HCT116 (cell line): ENCODE data around the gene FAM222B. TPM values are rescaled to one million over a fixed set of nuclear protein-coding genes. Genes with fewer than 3 reads are reported as not detected.

ENCODE experiments used
- ATAC-seq: fragments of 200-7000 bp; cut with Tn5 transposase; 2 replicates; pipeline ENCODE4 v1.9.1; 2020; ENCODE audit warnings: mild to moderate bottlenecking, moderate library complexity
- BruUV-seq: library from RNA; stranded (reverse); fragments of 400-500 nt; replicated peaks from 2 replicates; lab custom pipeline; 2021; lab: Mats Ljungman, UMichigan
- CTCF ChIA-PET: fragments of 300-600 bp; sonication (Branson Sonifier 250); formaldehyde crosslinking; loops from one replicate; lab custom pipeline; 2021; ENCODE audit warnings: antibody characterized with exemption; lab: Charles Lee
- POLR2A ChIA-PET: fragments of 300-600, 350-600 bp; sonication (Branson Sonifier 250); formaldehyde crosslinking; loops from one replicate; lab custom pipeline; 2021; ENCODE audit warnings: antibody characterized with exemption; lab: Charles Lee
- RAD21 ChIA-PET, 2 experiments: fragments of 300-600 bp; sonication (Branson Sonifier 250); formaldehyde crosslinking; loops; one replicate each; lab custom pipeline; 2023; ENCODE audit warnings: low total read pairs in 2 of 2; ENCODE audit not compliant: uncharacterized antibody in 2 of 2, unreplicated experiment in 2 of 2, low non-redundant PET in 1 of 2; lab: Charles Lee
- DNase-seq: peaks from one replicate; pipeline ENCODE4 v3.0.0-alpha.2; 2010; ENCODE audit warnings: low read depth, low spot score
- H2AFZ ChIP-seq: fragments of 200-600 bp; shearing (Covaris generic), sonication (generic); 2 replicates; pipeline ENCODE4 v1.6.1; 2017; ENCODE audit warnings: low read depth, mixed run types, mixed read lengths, antibody characterized with exemption, low read length; ENCODE audit not compliant: poor library complexity, severe bottlenecking
- H3K27ac ChIP-seq: 2 replicates; pipeline ENCODE4 v1.5.1; 2012; ENCODE audit warnings: low read depth, low read length
- H3K27me3 ChIP-seq: fragments of 200-600 bp; sonication (generic); 2 replicates; pipeline ENCODE4 v1.6.1; 2016; ENCODE audit warnings: mixed run types, low read length, mixed read lengths; ENCODE audit not compliant: insufficient read depth
- H3K36me3 ChIP-seq, 2 experiments: fragments of 200-500 bp in 1 of 2; fragments of 200-600 bp in 1 of 2; sonication (Bioruptor generic) in 1 of 2; sonication (generic) in 1 of 2; 2 replicates each; pipeline versions ENCODE4 v1.5.1 to v1.6.1; 2014 to 2016; ENCODE audit warnings: low read length in 2 of 2, inconsistent platforms in 1 of 2, mixed read lengths in 1 of 2, mixed run types in 1 of 2; ENCODE audit not compliant: insufficient read depth in 2 of 2, control insufficient read depth in 1 of 2
- H3K4me1 ChIP-seq, 2 experiments: fragments of 200-600 bp in 1 of 2; sonication (generic) in 1 of 2; 2 replicates each; pipeline versions ENCODE4 v1.5.1 to v1.6.1; 2012 to 2017; ENCODE audit warnings: low read length in 2 of 2, inconsistent platforms in 1 of 2, mild to moderate bottlenecking in 1 of 2, mixed read lengths in 1 of 2, mixed run types in 1 of 2, moderate library complexity in 1 of 2; ENCODE audit not compliant: insufficient read depth in 2 of 2, control insufficient read depth in 1 of 2
- H3K4me2 ChIP-seq: fragments of 200-600 bp; sonication (generic); 2 replicates; pipeline ENCODE4 v1.6.1; 2017; ENCODE audit warnings: mixed run types, low read length, mixed read lengths
- H3K4me3 ChIP-seq, 2 experiments: fragments of 200-600 bp in 1 of 2; sonication (generic) in 1 of 2; replicated peaks in 1 of 2; 2 replicates each; pipeline ENCODE4 v1.5.1; 2011 to 2016; ENCODE audit warnings: low read length in 2 of 2, control low read depth in 1 of 2, low read depth in 1 of 2, mild to moderate bottlenecking in 1 of 2, mixed read lengths in 1 of 2, mixed run types in 1 of 2
- H3K79me2 ChIP-seq: fragments of 200-600 bp; sonication (generic); 2 replicates; pipeline ENCODE4 v1.6.1; 2017; ENCODE audit warnings: mild to moderate bottlenecking, mixed run types, low read length, moderate library complexity, mixed read lengths; ENCODE audit not compliant: insufficient read depth
- H3K9ac ChIP-seq: fragments of 200-600 bp; sonication (generic); 2 replicates; pipeline ENCODE4 v1.6.1; 2016; ENCODE audit warnings: low read length, mixed read lengths
- H3K9me2 ChIP-seq: fragments of 200-600 bp; sonication (generic), shearing (Covaris generic); 2 replicates; pipeline ENCODE4 v1.6.1; 2017; ENCODE audit warnings: mixed run types, mild to moderate bottlenecking, moderate library complexity; ENCODE audit not compliant: insufficient read depth
- H3K9me3 ChIP-seq, 2 experiments: fragments of 200-500 bp in 1 of 2; fragments of 200-600 bp in 1 of 2; sonication (Bioruptor generic) in 1 of 2; sonication (generic) in 1 of 2; 2 replicates each; pipeline ENCODE4 v1.6.1; 2014 to 2017; ENCODE audit warnings: low read length in 2 of 2, mixed read lengths in 2 of 2, inconsistent platforms in 1 of 2, low read depth in 1 of 2, mild to moderate bottlenecking in 1 of 2, mixed run types in 1 of 2, moderate library complexity in 1 of 2; ENCODE audit not compliant: control insufficient read depth in 1 of 2, insufficient read depth in 1 of 2
- H4K20me1 ChIP-seq: fragments of 200-600 bp; sonication (generic), shearing (Covaris generic); 2 replicates; pipeline ENCODE4 v1.6.1; 2017; ENCODE audit warnings: mixed run types, mild to moderate bottlenecking, moderate library complexity; ENCODE audit not compliant: insufficient read depth
- CEBPB ChIP-seq: IDR thresholded peaks from 2 replicates; pipeline ENCODE4 v1.6.1; 2012; ENCODE audit warnings: low read depth
- EGR1 ChIP-seq: IDR thresholded peaks from 2 replicates; pipeline ENCODE4 v1.6.1; 2012; ENCODE audit warnings: low read depth
- EZH2phosphoT487 ChIP-seq: fragments of 200-600 bp; IDR thresholded peaks from 2 replicates; pipeline ENCODE4 v1.6.1; 2018; ENCODE audit warnings: antibody characterized with exemption, borderline replicate concordance
- JUND ChIP-seq: IDR thresholded peaks from 2 replicates; pipeline ENCODE4 v1.6.1; 2012
- POLR2A ChIP-seq: IDR thresholded peaks from 2 replicates; pipeline ENCODE4 v1.7.0; 2011; ENCODE audit warnings: borderline replicate concordance; ENCODE audit not compliant: insufficient read depth, insufficient read length; ENCODE audit errors: extremely low read depth
- POLR2AphosphoS5 ChIP-seq: IDR thresholded peaks from 2 replicates; pipeline ENCODE4 v1.6.1; 2011; ENCODE audit warnings: mild to moderate bottlenecking, low read depth, low read length, moderate library complexity
- RAD21 ChIP-seq: IDR thresholded peaks from 2 replicates; pipeline ENCODE4 v1.6.1; 2012; ENCODE audit warnings: low read depth, mild to moderate bottlenecking
- SIN3A ChIP-seq: IDR thresholded peaks from 2 replicates; pipeline ENCODE4 v1.6.1; 2012; ENCODE audit warnings: low read depth
- SRF ChIP-seq: IDR thresholded peaks from 2 replicates; pipeline ENCODE4 v1.6.1; 2012; ENCODE audit warnings: low read depth
- TCF7L2 ChIP-seq: IDR thresholded peaks from 2 replicates; pipeline ENCODE4 v1.7.0; 2011; ENCODE audit warnings: borderline replicate concordance, inconsistent platforms; ENCODE audit not compliant: insufficient read depth, insufficient read length; ENCODE audit errors: extremely low read depth
- ZFX ChIP-seq: fragments of 450-650 bp; IDR thresholded peaks from 2 replicates; pipeline ENCODE4 v1.6.1; 2017
- ZNF274 ChIP-seq: fragments of 200-500 bp; sonication (Bioruptor generic); IDR thresholded peaks from 2 replicates; pipeline ENCODE4 v1.6.1; 2014; ENCODE audit warnings: mild to moderate bottlenecking, low read depth, low read length, inconsistent platforms
- intact Hi-C: fragments of 100-400 bp; cut with micrococcal nuclease; formaldehyde crosslinking; loops from 2 replicates; pipeline ENCODE4 v1.10.0; 2022
- total RNA-seq: library from RNA; stranded (reverse); gene quantifications from one replicate; pipeline ENCODE4 v1.2.1, GENCODE V29; 2021; ENCODE audit not compliant: unreplicated experiment
- TF ChIP-seq, protein P1 (sequence below): IDR thresholded peaks from 2 replicates; pipeline ENCODE4 v1.6.1; 2012; ENCODE audit warnings: low read depth
- TF ChIP-seq, protein P2 (sequence below), 3 experiments: fragments of 200-600 bp in 1 of 3; sonication (generic) in 1 of 3; IDR thresholded peaks in 2 of 3; conservative IDR thresholded peaks in 1 of 3; 2 replicates each; pipeline ENCODE4 v1.5.1; 2012 to 2017; ENCODE audit warnings: low read depth in 2 of 3, low read length in 2 of 3, antibody characterized with exemption in 1 of 3, borderline replicate concordance in 1 of 3, control low read depth in 1 of 3, mild to moderate bottlenecking in 1 of 3, mixed read lengths in 1 of 3, mixed run types in 1 of 3, moderate library complexity in 1 of 3; ENCODE audit not compliant: insufficient read depth in 1 of 3
- TF ChIP-seq, protein P3 (sequence below): IDR thresholded peaks from 2 replicates; pipeline ENCODE4 v1.6.1; 2012

FAM222B gene
- total RNA-seq, 1 experiment from 2014 or later: 22.7 TPM

DNA sequence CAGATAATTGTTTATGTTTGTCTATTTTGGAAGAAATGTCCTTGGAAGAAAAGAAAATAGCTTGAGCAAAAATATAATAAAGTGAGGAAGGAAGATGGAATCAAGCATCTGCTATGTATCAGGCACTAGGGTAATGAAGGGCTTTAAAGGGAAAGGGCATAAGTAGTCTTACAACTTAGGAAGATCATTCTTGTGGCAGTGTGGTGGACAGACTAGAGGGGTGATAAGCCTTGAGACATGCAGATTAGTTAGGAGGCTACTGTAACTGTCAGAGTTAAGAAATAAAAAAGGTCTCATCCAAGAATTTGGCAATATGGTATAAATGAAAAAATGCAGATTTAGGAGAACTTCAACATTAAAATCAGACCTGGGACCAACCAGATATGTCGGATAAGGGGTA lies 14.9 kb downstream of the FAM222B start:
- no peak for ATAC-seq
- intact Hi-C loops: no loop called here
- no peak overlapping the region for H3K4me3 ChIP-seq
- H3K9me2 ChIP-seq: no peaks in the 10 kb centered on the region
- H2AFZ ChIP-seq: no peak overlapping the region
- H3K27ac ChIP-seq: no peak overlapping the region
- H3K4me1 ChIP-seq: 0 out of 4 replicates have a peak, but pooled peaks cover 0 to 2% of the 10 kb centered on the region in 2 experiments
- H3K27me3 ChIP-seq: no peaks in the 10 kb centered on the region
- ChIA-PET POLR2A (interaction anchor here (1.3 kb wide), 1 partner anchor 14 kb away, joined by 5 read pairs; the partner anchor contains the start of gene FAM222B), RAD21 (no interaction called here), CTCF (interaction anchor here (1.0 kb wide), 1 partner anchor 64 kb away, joined by 3 read pairs; no protein-coding TSS in a partner anchor)
- TF ChIP-seq, protein P1, sequence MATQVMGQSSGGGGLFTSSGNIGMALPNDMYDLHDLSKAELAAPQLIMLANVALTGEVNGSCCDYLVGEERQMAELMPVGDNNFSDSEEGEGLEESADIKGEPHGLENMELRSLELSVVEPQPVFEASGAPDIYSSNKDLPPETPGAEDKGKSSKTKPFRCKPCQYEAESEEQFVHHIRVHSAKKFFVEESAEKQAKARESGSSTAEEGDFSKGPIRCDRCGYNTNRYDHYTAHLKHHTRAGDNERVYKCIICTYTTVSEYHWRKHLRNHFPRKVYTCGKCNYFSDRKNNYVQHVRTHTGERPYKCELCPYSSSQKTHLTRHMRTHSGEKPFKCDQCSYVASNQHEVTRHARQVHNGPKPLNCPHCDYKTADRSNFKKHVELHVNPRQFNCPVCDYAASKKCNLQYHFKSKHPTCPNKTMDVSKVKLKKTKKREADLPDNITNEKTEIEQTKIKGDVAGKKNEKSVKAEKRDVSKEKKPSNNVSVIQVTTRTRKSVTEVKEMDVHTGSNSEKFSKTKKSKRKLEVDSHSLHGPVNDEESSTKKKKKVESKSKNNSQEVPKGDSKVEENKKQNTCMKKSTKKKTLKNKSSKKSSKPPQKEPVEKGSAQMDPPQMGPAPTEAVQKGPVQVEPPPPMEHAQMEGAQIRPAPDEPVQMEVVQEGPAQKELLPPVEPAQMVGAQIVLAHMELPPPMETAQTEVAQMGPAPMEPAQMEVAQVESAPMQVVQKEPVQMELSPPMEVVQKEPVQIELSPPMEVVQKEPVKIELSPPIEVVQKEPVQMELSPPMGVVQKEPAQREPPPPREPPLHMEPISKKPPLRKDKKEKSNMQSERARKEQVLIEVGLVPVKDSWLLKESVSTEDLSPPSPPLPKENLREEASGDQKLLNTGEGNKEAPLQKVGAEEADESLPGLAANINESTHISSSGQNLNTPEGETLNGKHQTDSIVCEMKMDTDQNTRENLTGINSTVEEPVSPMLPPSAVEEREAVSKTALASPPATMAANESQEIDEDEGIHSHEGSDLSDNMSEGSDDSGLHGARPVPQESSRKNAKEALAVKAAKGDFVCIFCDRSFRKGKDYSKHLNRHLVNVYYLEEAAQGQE: no peak
- TF ChIP-seq RAD21 (no peak), POLR2A (no peak)
- H3K79me2 ChIP-seq: peaks cover 39% of the 10 kb centered on the region
- H3K9ac ChIP-seq: no peak overlapping the region
- no TSS peak for BruUV-seq
- DNase-seq: no peak
- H3K9me3 ChIP-seq: no peaks in the 10 kb centered on the region
- no peak overlapping the region for H3K4me2 ChIP-seq
- H4K20me1 ChIP-seq: no peaks in the 10 kb centered on the region
- H3K36me3 ChIP-seq: no peaks in the 10 kb centered on the region; a peak in 1 of 4 replicates

DNA sequence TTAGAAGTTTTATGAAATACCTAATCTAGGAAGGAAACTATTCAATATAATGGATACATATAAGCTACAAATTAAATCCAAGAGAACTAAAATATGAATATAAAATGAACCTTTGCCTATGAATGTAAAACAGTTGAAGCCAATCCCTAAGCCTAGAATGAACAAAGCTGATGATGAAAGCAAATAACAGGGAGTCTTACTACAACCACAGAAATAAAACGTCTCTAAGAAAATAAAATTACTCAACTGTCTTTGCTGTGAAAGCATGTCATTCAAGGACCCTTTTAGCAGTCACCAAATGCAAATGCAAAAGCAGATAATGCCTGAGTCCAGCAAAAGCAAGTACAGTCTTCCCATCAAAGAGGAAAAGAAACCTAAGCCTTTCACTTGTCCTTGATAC lies 23.0 kb downstream of the FAM222B start:
- Histone ChIP-seq H3K4me3 (no peak overlapping the region), H2AFZ (no peak overlapping the region), H3K9ac (no peak overlapping the region), H3K36me3 (no peaks in the 10 kb centered on the region), H3K9me3 (no peaks in the 10 kb centered on the region), H4K20me1 (0 out of 2 replicates have a peak, but pooled peaks cover 4% of the 10 kb centered on the region), H3K27ac (no peak overlapping the region), H3K4me2 (no peak overlapping the region), H3K4me1 (no peaks in the 10 kb centered on the region), H3K79me2 (peaks cover 65% of the 10 kb centered on the region), H3K9me2 (no peaks in the 10 kb centered on the region), H3K27me3 (no peaks in the 10 kb centered on the region)
- ATAC-seq: no peak
- CTCF ChIA-PET: no interaction called here
- intact Hi-C loops: no loop called here
- BruUV-seq: no TSS peak
- RAD21 ChIA-PET: no interaction called here
- POLR2A ChIA-PET: interaction anchor here (0.8 kb wide), 1 partner anchor 18 kb away, joined by 5 read pairs; no protein-coding TSS in a partner anchor
- DNase-seq: no peak
- TF ChIP-seq EZH2phosphoT487: no peak
- TF ChIP-seq ZNF274: no peak
- no peak for TF ChIP-seq POLR2AphosphoS5
- TF ChIP-seq, protein P2, sequence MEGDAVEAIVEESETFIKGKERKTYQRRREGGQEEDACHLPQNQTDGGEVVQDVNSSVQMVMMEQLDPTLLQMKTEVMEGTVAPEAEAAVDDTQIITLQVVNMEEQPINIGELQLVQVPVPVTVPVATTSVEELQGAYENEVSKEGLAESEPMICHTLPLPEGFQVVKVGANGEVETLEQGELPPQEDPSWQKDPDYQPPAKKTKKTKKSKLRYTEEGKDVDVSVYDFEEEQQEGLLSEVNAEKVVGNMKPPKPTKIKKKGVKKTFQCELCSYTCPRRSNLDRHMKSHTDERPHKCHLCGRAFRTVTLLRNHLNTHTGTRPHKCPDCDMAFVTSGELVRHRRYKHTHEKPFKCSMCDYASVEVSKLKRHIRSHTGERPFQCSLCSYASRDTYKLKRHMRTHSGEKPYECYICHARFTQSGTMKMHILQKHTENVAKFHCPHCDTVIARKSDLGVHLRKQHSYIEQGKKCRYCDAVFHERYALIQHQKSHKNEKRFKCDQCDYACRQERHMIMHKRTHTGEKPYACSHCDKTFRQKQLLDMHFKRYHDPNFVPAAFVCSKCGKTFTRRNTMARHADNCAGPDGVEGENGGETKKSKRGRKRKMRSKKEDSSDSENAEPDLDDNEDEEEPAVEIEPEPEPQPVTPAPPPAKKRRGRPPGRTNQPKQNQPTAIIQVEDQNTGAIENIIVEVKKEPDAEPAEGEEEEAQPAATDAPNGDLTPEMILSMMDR (IDR thresholded peaks at IDR 0.05 in 2 of 3, conservative IDR thresholded peaks at IDR 0.05 in 1 of 3; ENCODE audit: borderline replicate concordance in 1 of 3, insufficient read depth in 1 of 3, low read depth in 2 of 3, low read length in 2 of 3): no peak
- TF ChIP-seq POLR2A: no peak
- no peak for TF ChIP-seq SRF
- no peak for TF ChIP-seq JUND
- no peak for TF ChIP-seq ZFX
- TF ChIP-seq EGR1: no peak
- no peak for TF ChIP-seq TCF7L2
- no peak for TF ChIP-seq RAD21
- no peak for TF ChIP-seq SIN3A
- no peak for TF ChIP-seq CEBPB
- TF ChIP-seq, protein P3, sequence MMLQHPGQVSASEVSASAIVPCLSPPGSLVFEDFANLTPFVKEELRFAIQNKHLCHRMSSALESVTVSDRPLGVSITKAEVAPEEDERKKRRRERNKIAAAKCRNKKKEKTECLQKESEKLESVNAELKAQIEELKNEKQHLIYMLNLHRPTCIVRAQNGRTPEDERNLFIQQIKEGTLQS: no peak
